ENCODE results near the gene PHF23. TPM values are rescaled to one million over a fixed set of nuclear protein-coding genes. Genes with fewer than 3 reads are reported as not detected.

Gene PHF23
- total RNA-seq, 1 experiment from 2014 or later: 110 TPM

- H3K14ac ChIP-seq (ENCODE audit: insufficient read depth, low read length): no peak overlapping the region
- no peak for DNase-seq
- H2BK120ac ChIP-seq (ENCODE audit: low read depth, low read length, poor library complexity, severe bottlenecking): no peak overlapping the region
- no peak overlapping the region for H3K9ac ChIP-seq (ENCODE audit: extremely low read depth, insufficient read length, low read length)
- H3K27ac Mint-ChIP-seq: no peak overlapping the region; a peak in 1 of 7 replicates
- no peak overlapping the region for H2BK15ac ChIP-seq (ENCODE audit: low read depth, low read length)
- no peaks in the 10 kb centered on the region for H4K20me1 ChIP-seq (ENCODE audit: control insufficient read depth, insufficient read depth, insufficient read length)
- WGBS (ENCODE audit: extremely low coverage, insufficient read length, low lambda C conversion rate): no CpG with 5 or more reads among the region's 10 CpGs
- no peaks in the 10 kb centered on the region for H3K79me2 ChIP-seq (ENCODE audit: insufficient read depth, low read length)
- no peaks in the 10 kb centered on the region; a peak in 1 of 5 replicates for H3K9me3 Mint-ChIP-seq
- no peak overlapping the region for H2BK5ac ChIP-seq (ENCODE audit: insufficient read length, low read length)
- H3K9me3 ChIP-seq (ENCODE audit: control insufficient read depth, low read depth, low read length): no peaks in the 10 kb centered on the region
- no peak overlapping the region for H4K91ac ChIP-seq (ENCODE audit: insufficient read length, low read depth, low read length)
- peaks cover 5% of the 10 kb centered on the region for H3K23me2 ChIP-seq (ENCODE audit: insufficient read length, low read depth, low read length, poor library complexity, severe bottlenecking)
- H3K18ac ChIP-seq (ENCODE audit: insufficient read length, low read depth, low read length): no peak overlapping the region
- no peak overlapping the region for H3K4me3 Mint-ChIP-seq
- no peaks in the 10 kb centered on the region for H3K4me1 ChIP-seq (ENCODE audit: insufficient read depth, low read length)
- TF ChIP-seq CTCF (conservative IDR thresholded peaks at IDR 0.05): no peak
- H3K79me1 ChIP-seq (ENCODE audit: insufficient read depth, low read depth, low read length, poor library complexity, severe bottlenecking): no peaks in the 10 kb centered on the region
- H3K56ac ChIP-seq (ENCODE audit: insufficient read length, low read depth, low read length): no peak overlapping the region
- H3K23ac ChIP-seq (ENCODE audit: insufficient read length, low read depth, low read length): no peak overlapping the region
- peaks cover 19 to 23% of the 10 kb centered on the region in 2 experiments for H3K4me1 Mint-ChIP-seq
- no peak overlapping the region for H3K27ac ChIP-seq (ENCODE audit: insufficient read length, low read depth, low read length)
- no peak overlapping the region for H2AFZ ChIP-seq (ENCODE audit: low read length)
- no peak overlapping the region for H2BK12ac ChIP-seq (ENCODE audit: insufficient read length, low read depth, low read length)
- H3K27me3 ChIP-seq (ENCODE audit: insufficient read depth, low read length): no peaks in the 10 kb centered on the region
- H3K4me2 ChIP-seq (ENCODE audit: insufficient read depth, insufficient read length, low read length): no peak overlapping the region
- peaks cover 1% of the 10 kb centered on the region; the same call in 1 of the 2 replicates for H3K27me3 Mint-ChIP-seq (ENCODE audit: low read depth)
- no peak overlapping the region for H2AK5ac ChIP-seq (ENCODE audit: insufficient read length, low read length)
- H3T11ph ChIP-seq (ENCODE audit: low read length): no peak overlapping the region
- no peak overlapping the region for H2BK20ac ChIP-seq (ENCODE audit: low read depth, low read length, poor library complexity, severe bottlenecking)
- H3K36me3 Mint-ChIP-seq (ENCODE audit: insufficient read depth in 1 of 3, low read depth in 3 of 3): peaks cover 31 to 79% (median 68%) of the 10 kb centered on the region in 3 experiments; a peak in 6 of 7 replicates
- H4K5ac ChIP-seq (ENCODE audit: insufficient read length, low read depth, low read length): no peak overlapping the region
- H3K4ac ChIP-seq (ENCODE audit: low read depth, low read length): no peak overlapping the region
- no peak overlapping the region for H4K8ac ChIP-seq (replicated peaks; ENCODE audit: insufficient read length, low read depth, low read length)
These were observed 15.1 kb downstream of the PHF23 start for GRCh38 chr17:7224110-7224509.
